Limb (tissue), 2 donors: ENCODE data around the gene HAGH.

Experiments
- DNase-seq, 2 donors: peaks; one replicate each; pipeline ENCODE4 v3.0.0-alpha.2; 2016; ENCODE audit errors: extremely low spot score in 2 of 2

HAGH gene

GRCh38 chr16:1831186-1832075 lies 4.8 kb upstream of the HAGH start:
- DNase-seq = no peak

GRCh38 chr16:1830213-1830612 lies 3.6 kb upstream of the HAGH start:
- DNase-seq = no peak

- DNase-seq = no peak
Observed at GRCh38 chr16:1828645-1829410, 2.2 kb upstream of the HAGH start.

- no peak for DNase-seq
Observed at GRCh38 chr16:1825864-1826690, 548 bp downstream of the HAGH start.

- DNase-seq = no peak
Observed at GRCh38 chr16:1825381-1825863, 1.2 kb downstream of the HAGH start.

GRCh38 chr16:1823821-1824220 lies 2.8 kb downstream of the HAGH start:
- no peak for DNase-seq

GRCh38 chr16:1822801-1823200 lies 3.8 kb downstream of the HAGH start:
- DNase-seq = no peak

- DNase-seq = no peak
Observed at GRCh38 chr16:1821861-1822611, 4.6 kb downstream of the HAGH start.

GRCh38 chr16:1820946-1821290 lies 5.7 kb downstream of the HAGH start:
- no peak for DNase-seq

- DNase-seq = no peak
Observed at GRCh38 chr16:1820096-1820945, 6.3 kb downstream of the HAGH start.

- no peak for DNase-seq
Observed at GRCh38 chr16:1819611-1820010, 7.0 kb downstream of the HAGH start.

GRCh38 chr16:1818873-1819525 lies 7.6 kb downstream of the HAGH start:
- no peak for DNase-seq

GRCh38 chr16:1818204-1818872 lies 8.3 kb downstream of the HAGH start:
- no peak for DNase-seq

GRCh38 chr16:1817716-1818115 lies 8.9 kb downstream of the HAGH start:
- DNase-seq = no peak

GRCh38 chr16:1817276-1817589 lies 9.4 kb downstream of the HAGH start:
- no peak for DNase-seq

- DNase-seq = no peak
Observed at GRCh38 chr16:1816396-1817275, 10.0 kb downstream of the HAGH start.

GRCh38 chr16:1815461-1815860 lies 11.2 kb downstream of the HAGH start:
- DNase-seq = no peak

GRCh38 chr16:1812732-1813163 lies 13.9 kb downstream of the HAGH start:
- peak in 1 of 2 donors; percentile 37 for DNase-seq
